ENCODE results near the gene SNX3.

DNA sequence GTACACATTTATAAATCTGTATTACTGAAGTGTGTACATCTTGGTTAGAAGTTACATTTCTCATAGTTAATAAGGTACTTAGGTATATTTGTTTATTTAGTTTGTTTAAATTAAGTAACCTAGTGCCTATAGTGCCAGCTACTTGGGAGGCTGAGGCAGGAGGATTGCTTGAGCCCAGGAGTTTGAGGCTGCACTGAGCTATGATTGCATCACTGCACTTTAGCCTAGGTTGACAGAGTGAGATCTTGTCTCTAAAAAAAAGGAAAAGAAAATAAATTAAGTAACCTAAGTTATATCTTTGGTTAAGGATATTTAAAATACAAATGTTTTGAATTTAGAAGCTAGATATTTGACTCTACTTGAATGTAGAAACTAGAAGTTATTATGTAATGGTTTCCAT lies 24.5 kb upstream of the SNX3 start:
- TF ChIP-seq, protein P1, sequence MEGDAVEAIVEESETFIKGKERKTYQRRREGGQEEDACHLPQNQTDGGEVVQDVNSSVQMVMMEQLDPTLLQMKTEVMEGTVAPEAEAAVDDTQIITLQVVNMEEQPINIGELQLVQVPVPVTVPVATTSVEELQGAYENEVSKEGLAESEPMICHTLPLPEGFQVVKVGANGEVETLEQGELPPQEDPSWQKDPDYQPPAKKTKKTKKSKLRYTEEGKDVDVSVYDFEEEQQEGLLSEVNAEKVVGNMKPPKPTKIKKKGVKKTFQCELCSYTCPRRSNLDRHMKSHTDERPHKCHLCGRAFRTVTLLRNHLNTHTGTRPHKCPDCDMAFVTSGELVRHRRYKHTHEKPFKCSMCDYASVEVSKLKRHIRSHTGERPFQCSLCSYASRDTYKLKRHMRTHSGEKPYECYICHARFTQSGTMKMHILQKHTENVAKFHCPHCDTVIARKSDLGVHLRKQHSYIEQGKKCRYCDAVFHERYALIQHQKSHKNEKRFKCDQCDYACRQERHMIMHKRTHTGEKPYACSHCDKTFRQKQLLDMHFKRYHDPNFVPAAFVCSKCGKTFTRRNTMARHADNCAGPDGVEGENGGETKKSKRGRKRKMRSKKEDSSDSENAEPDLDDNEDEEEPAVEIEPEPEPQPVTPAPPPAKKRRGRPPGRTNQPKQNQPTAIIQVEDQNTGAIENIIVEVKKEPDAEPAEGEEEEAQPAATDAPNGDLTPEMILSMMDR (IDR thresholded peaks at IDR 0.05) = no peak
- no peak for TF ChIP-seq EP300 (IDR thresholded peaks at IDR 0.05)
